Astrocyte (in vitro differentiated cells and primary cell): ENCODE measurements around the gene ITGAE.
"Not testable (repeated sequence)": the region's sequence is repeated elsewhere in the genome, so short reads cannot be mapped to it uniquely, and the experiment has no call there.

Source experiments
- EZH2 ChIP-seq: IDR thresholded peaks from 2 replicates; pipeline ENCODE4 v1.6.1; 2012; ENCODE audit warnings: mild to moderate bottlenecking, low read length, inconsistent platforms; ENCODE audit not compliant: insufficient read depth
- TF ChIP-seq, protein P1 (sequence below): IDR thresholded peaks from 2 replicates; pipeline ENCODE4 v1.5.1; 2011; ENCODE audit warnings: low read depth, mild to moderate bottlenecking, inconsistent platforms, low read length, moderate library complexity; ENCODE audit not compliant: insufficient read depth

DNA sequence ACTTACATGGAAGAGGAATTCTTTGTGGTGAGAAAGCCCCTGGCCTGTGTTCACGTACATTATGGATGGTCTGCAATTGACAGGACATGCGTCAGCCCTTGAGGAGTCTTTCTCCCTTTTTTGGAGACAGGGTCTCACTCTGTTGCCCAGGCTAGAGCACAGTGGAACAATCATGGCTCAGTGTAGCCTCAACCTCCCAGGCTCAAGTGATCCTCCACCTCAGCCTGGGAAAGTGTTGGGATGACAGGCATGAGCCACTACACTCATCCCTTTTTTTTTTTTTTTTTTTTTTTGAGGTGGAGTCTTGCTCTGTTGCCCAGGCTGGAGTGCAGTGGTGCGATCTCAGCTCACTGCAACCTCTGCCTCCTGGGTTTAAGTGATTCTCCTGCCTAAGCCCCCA is 72.9 kb downstream of the ITGAE start:
- TF ChIP-seq, protein P1, sequence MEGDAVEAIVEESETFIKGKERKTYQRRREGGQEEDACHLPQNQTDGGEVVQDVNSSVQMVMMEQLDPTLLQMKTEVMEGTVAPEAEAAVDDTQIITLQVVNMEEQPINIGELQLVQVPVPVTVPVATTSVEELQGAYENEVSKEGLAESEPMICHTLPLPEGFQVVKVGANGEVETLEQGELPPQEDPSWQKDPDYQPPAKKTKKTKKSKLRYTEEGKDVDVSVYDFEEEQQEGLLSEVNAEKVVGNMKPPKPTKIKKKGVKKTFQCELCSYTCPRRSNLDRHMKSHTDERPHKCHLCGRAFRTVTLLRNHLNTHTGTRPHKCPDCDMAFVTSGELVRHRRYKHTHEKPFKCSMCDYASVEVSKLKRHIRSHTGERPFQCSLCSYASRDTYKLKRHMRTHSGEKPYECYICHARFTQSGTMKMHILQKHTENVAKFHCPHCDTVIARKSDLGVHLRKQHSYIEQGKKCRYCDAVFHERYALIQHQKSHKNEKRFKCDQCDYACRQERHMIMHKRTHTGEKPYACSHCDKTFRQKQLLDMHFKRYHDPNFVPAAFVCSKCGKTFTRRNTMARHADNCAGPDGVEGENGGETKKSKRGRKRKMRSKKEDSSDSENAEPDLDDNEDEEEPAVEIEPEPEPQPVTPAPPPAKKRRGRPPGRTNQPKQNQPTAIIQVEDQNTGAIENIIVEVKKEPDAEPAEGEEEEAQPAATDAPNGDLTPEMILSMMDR: not testable (repeated sequence)
- not testable (repeated sequence) for TF ChIP-seq EZH2
